Gastroesophageal sphincter (tissue), 4 donors: Measurements from ENCODE around the gene NR2F2. TPM values are rescaled to one million over a fixed set of nuclear protein-coding genes. Genes with fewer than 3 reads are reported as not detected.

Experiments
- ATAC-seq: fragments of 150-250 bp; one replicate; pipeline ENCODE4 v1.9.1; 2016; ENCODE audit warnings: mild to moderate bottlenecking, moderate library complexity
- H3K27ac ChIP-seq, 4 donors: fragments of 200-600 bp; sonication (generic) in 3 of 4; 1 replicate in 3 of 4; 2 replicates in 1 of 4; pipeline ENCODE4 v1.5.1; 2016 to 2019
- H3K27me3 ChIP-seq: fragments of 200-600 bp; sonication (generic); one replicate; pipeline ENCODE4 v1.5.1; 2019
- H3K36me3 ChIP-seq, 2 donors: fragments of 200-600 bp; sonication (generic); one replicate each; pipeline ENCODE4 v1.5.1; 2019; ENCODE audit warnings: control low read depth in 1 of 2
- H3K4me1 ChIP-seq, 3 donors: fragments of 200-600 bp; sonication (generic); 1 replicate in 2 of 3; 2 replicates in 1 of 3; pipeline ENCODE4 v1.5.1; 2016 to 2019; ENCODE audit warnings: control low read depth in 2 of 3
- H3K4me3 ChIP-seq, 2 donors: fragments of 200-600 bp; sonication (generic); one replicate each; pipeline ENCODE4 v1.5.1; 2019; ENCODE audit warnings: mild to moderate bottlenecking in 1 of 2, moderate library complexity in 1 of 2
- H3K9me3 ChIP-seq, 3 donors: fragments of 200-600 bp; sonication (generic); one replicate each; pipeline ENCODE4 v1.5.1; 2017 to 2019; ENCODE audit warnings: control low read depth in 2 of 3
- CTCF ChIP-seq, 4 experiments: fragments of 200-600 bp in 2 of 4; fragments of 450-650 bp in 2 of 4; sonication (generic) in 1 of 4; IDR thresholded peaks; one replicate each; pipeline ENCODE4 v1.5.1; 2017 to 2019; ENCODE audit warnings: antibody characterized with exemption in 4 of 4, mild to moderate bottlenecking in 2 of 4, moderate library complexity in 2 of 4
- EP300 ChIP-seq: sonication (generic); formaldehyde crosslinking; IDR thresholded peaks from one replicate; pipeline ENCODE4 v1.6.1; 2017; ENCODE audit warnings: antibody characterized with exemption, mild to moderate bottlenecking
- POLR2A ChIP-seq, 2 donors: fragments of 450-650 bp; IDR thresholded peaks; one replicate each; pipeline ENCODE4 v1.6.1; 2017; ENCODE audit warnings: antibody characterized with exemption in 2 of 2, mild to moderate bottlenecking in 2 of 2, moderate library complexity in 1 of 2
- POLR2AphosphoS5 ChIP-seq: sonication (generic); formaldehyde crosslinking; IDR thresholded peaks from one replicate; pipeline ENCODE4 v1.6.1; 2017; ENCODE audit warnings: antibody characterized with exemption
- WGBS, 2 donors: methylation state at CpG; one replicate each; pipeline ENCODE4 v1.1.5; 2018; ENCODE audit warnings: low coverage in 1 of 2; 5-methylcytosine and 5-hydroxymethylcytosine counted together
- total RNA-seq, 4 donors: library from RNA; depleted of rRNA; stranded (reverse); fragments of >200 nt; gene quantifications; one replicate each; pipeline ENCODE4 v1.1.0, GENCODE V29; 2016

The NR2F2 gene
- total RNA-seq, 4 donors from 2014 or later: 82.7 to 126 (median 91.8) TPM

GRCh38 chr15:96362755-96363651 lies 32.5 kb downstream of the NR2F2 start:
- H3K9me3 ChIP-seq: no peaks in the 10 kb centered on the region
- WGBS, 2 donors: 66 to 72% methylated on average over 4 to 19 of the region's 37 CpGs
- H3K4me3 ChIP-seq: no peak overlapping the region
- no peaks in the 10 kb centered on the region for H3K36me3 ChIP-seq
- TF ChIP-seq EP300 (no peak), POLR2AphosphoS5 (peak; percentile 31), CTCF (IDR thresholded peaks at IDR 0.05) (no peak)
- H3K27ac ChIP-seq: no peak overlapping the region
- peaks cover 0 to 37% (median 8%) of the 10 kb centered on the region in 3 donors for H3K4me1 ChIP-seq
- no peaks in the 10 kb centered on the region for H3K27me3 ChIP-seq
- no peak for ATAC-seq

DNA sequence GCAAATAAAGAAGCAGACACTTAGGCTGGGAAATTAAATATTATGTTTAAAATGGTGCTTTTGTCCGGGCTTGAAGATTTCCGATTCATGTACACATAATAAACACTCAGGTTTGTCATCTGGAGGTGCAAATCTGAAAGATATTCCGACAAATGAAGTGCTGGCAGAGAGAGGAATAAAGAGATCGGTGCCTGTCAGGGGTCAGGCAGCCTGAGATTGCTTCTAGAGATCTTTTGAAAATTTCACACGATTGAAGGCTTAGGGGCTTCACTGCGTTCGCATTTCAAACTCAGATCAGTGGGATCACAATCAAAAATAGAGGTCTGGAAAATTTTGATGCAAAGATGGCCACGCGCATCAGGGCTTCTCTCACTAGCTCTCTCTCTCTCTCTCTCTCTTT lies 33.2 kb downstream of the NR2F2 start:
- ATAC-seq: no peak
- WGBS, 2 donors: 73 to 92% methylated on average over 6 to 9 of the region's 9 CpGs
- no peaks in the 10 kb centered on the region for H3K9me3 ChIP-seq
- H3K27ac ChIP-seq: no peak overlapping the region
- peaks cover 0 to 30% (median 8%) of the 10 kb centered on the region in 3 donors for H3K4me1 ChIP-seq
- no peaks in the 10 kb centered on the region for H3K27me3 ChIP-seq
- no peak for TF ChIP-seq POLR2A (IDR thresholded peaks at IDR 0.05)
- no peak for TF ChIP-seq EP300
- no peak for TF ChIP-seq CTCF (IDR thresholded peaks at IDR 0.05)
- no peak for TF ChIP-seq POLR2AphosphoS5
- H3K36me3 ChIP-seq: no peaks in the 10 kb centered on the region
- H3K4me3 ChIP-seq: no peak overlapping the region

GRCh38 chr15:96365781-96366525 lies 35.5 kb downstream of the NR2F2 start:
- H3K36me3 ChIP-seq: no peaks in the 10 kb centered on the region
- no peak overlapping the region for H3K4me3 ChIP-seq
- peaks cover 0 to 8% (median 0%) of the 10 kb centered on the region in 3 donors for H3K4me1 ChIP-seq
- no peak overlapping the region for H3K27ac ChIP-seq
- TF ChIP-seq EP300: no peak
- TF ChIP-seq POLR2A (IDR thresholded peaks at IDR 0.05): no peak
- no peak for TF ChIP-seq CTCF (IDR thresholded peaks at IDR 0.05)
- TF ChIP-seq POLR2AphosphoS5: no peak
- H3K27me3 ChIP-seq: no peaks in the 10 kb centered on the region
- WGBS, 2 donors: 70 to 72% methylated on average over 10 of the region's 42 CpGs
- H3K9me3 ChIP-seq: no peaks in the 10 kb centered on the region
- no peak for ATAC-seq

DNA sequence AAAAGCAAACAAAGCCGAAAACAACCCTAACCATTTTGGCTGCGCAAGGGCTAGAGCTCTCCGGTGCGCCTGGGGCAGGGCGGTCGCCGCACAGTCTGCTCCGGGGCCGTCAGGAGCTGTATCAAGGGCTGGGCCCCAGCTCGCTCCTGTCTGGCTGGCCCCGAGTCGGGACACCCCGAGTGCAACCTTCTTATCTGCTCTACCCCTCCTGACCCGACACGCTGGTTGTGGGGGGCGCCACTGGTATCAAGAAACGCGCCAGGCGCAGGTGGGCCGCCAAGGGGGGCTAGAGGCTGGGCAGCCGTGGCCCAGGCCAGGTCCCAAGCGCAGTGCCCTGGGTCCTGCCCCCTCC lies 36.0 kb downstream of the NR2F2 start:
- Histone ChIP-seq H3K4me3 (no peak overlapping the region), H3K27ac (no peak overlapping the region), H3K27me3 (no peaks in the 10 kb centered on the region), H3K4me1 (peaks cover 0 to 2% (median 0%) of the 10 kb centered on the region in 3 donors), H3K36me3 (no peaks in the 10 kb centered on the region), H3K9me3 (no peaks in the 10 kb centered on the region)
- TF ChIP-seq EP300 (no peak), CTCF (IDR thresholded peaks at IDR 0.05) (no peak), POLR2AphosphoS5 (no peak)
- 82% methylated on average over 10 of the region's 22 CpGs; no CpG with 5 or more reads in 1 of the 2 donors for WGBS, 2 donors
- ATAC-seq: no peak
